ENCODE results near the gene MYOF.

- no peak for TF ChIP-seq POLR2A (IDR thresholded peaks at IDR 0.05)
- TF ChIP-seq CTCF (IDR thresholded peaks at IDR 0.05), result no peak
These were observed 210.8 kb downstream of the MYOF start for GRCh38 chr10:93271347-93271746.
